Caco-2 (cell line): ENCODE results near the gene MTF2. TPM values are rescaled to one million over a fixed set of nuclear protein-coding genes. Genes with fewer than 3 reads are reported as not detected.

Source experiments
- BruUV-seq: library from RNA; stranded (reverse); fragments of 400-500 nt; replicated peaks from 2 replicates; lab custom pipeline; 2021; lab: Mats Ljungman, UMichigan
- CTCF ChIA-PET: fragments of 300-600 bp; sonication (Branson Sonifier 250); formaldehyde crosslinking; loops from one replicate; lab custom pipeline; 2022; ENCODE audit warnings: antibody characterized with exemption; lab: Charles Lee
- POLR2A ChIA-PET: fragments of 300-600 bp; sonication (Branson Sonifier 250); formaldehyde crosslinking; loops from one replicate; lab custom pipeline; 2022; ENCODE audit warnings: antibody characterized with exemption; lab: Charles Lee
- DNase-seq, 2 experiments: peaks; one replicate each; pipeline versions ENCODE4 v3.0.0 to v3.0.0-alpha.2; 2020 to 2022
- H3K27me3 ChIP-seq: replicated peaks from 2 replicates; pipeline ENCODE4 v1.6.0; 2011; ENCODE audit warnings: low read length; ENCODE audit not compliant: control insufficient read depth, insufficient read depth
- H3K36me3 ChIP-seq: 2 replicates; pipeline ENCODE4 v1.5.1; 2011; ENCODE audit warnings: low read length; ENCODE audit not compliant: control insufficient read depth, insufficient read depth
- H3K4me1 ChIP-seq: fragments of 250-450 bp; sonication (Bioruptor Pico); 2 replicates; pipeline ENCODE4 v1.5.1; 2020; ENCODE audit warnings: mild to moderate bottlenecking
- H3K4me3 ChIP-seq: 2 replicates; pipeline ENCODE4 v1.5.1; 2011; ENCODE audit warnings: low read depth, mild to moderate bottlenecking, control low read depth, low read length
- H3K9me3 ChIP-seq: fragments of 250-450 bp; sonication (Bioruptor Pico); 2 replicates; pipeline ENCODE4 v1.5.1; 2020; ENCODE audit warnings: mild to moderate bottlenecking, moderate library complexity
- H3K27ac Mint-ChIP-seq: one replicate; pipeline ENCODE4 v1.8.0; 2022; ENCODE audit warnings: mixed read lengths; ENCODE audit not compliant: unreplicated experiment
- H3K27me3 Mint-ChIP-seq: one replicate; pipeline ENCODE4 v1.8.0; 2022; ENCODE audit warnings: mixed read lengths; ENCODE audit not compliant: insufficient read depth, unreplicated experiment
- H3K36me3 Mint-ChIP-seq: one replicate; pipeline ENCODE4 v1.8.0; 2022; ENCODE audit warnings: mild to moderate bottlenecking, mixed read lengths; ENCODE audit not compliant: insufficient read depth, unreplicated experiment
- H3K4me1 Mint-ChIP-seq: one replicate; pipeline ENCODE4 v1.8.0; 2022; ENCODE audit warnings: low read depth, mixed read lengths; ENCODE audit not compliant: unreplicated experiment
- H3K4me3 Mint-ChIP-seq: one replicate; pipeline ENCODE4 v1.8.0; 2022; ENCODE audit warnings: mild to moderate bottlenecking, moderate library complexity, mixed read lengths; ENCODE audit not compliant: unreplicated experiment
- H3K9me3 Mint-ChIP-seq: one replicate; pipeline ENCODE4 v1.8.0; 2022; ENCODE audit warnings: mixed read lengths; ENCODE audit not compliant: unreplicated experiment
- intact Hi-C: fragments of 100-400 bp; cut with micrococcal nuclease; formaldehyde crosslinking; loops from one replicate; pipeline ENCODE4 v1.10.0; 2022; ENCODE audit not compliant: unreplicated experiment
- total RNA-seq: library from RNA; stranded (reverse); gene quantifications from 2 replicates; pipeline ENCODE4 v1.2.3, GENCODE V29; 2022
- TF ChIP-seq, protein P1 (sequence below), 2 experiments: fragments of 200-600 bp in 1 of 2; IDR thresholded peaks; 1 replicate in 1 of 2; 2 replicates in 1 of 2; pipeline versions ENCODE4 v1.5.1 to v1.8.0; 2011 to 2022; ENCODE audit warnings: antibody characterized with exemption in 1 of 2, control low read depth in 1 of 2, inconsistent platforms in 1 of 2, low read depth in 1 of 2, low read length in 1 of 2, mild to moderate bottlenecking in 1 of 2, moderate library complexity in 1 of 2; ENCODE audit not compliant: insufficient read depth in 1 of 2, severe bottlenecking in 1 of 2, unreplicated experiment in 1 of 2

MTF2 gene
- total RNA-seq, 1 experiment from 2014 or later = 29.9 TPM

DNA sequence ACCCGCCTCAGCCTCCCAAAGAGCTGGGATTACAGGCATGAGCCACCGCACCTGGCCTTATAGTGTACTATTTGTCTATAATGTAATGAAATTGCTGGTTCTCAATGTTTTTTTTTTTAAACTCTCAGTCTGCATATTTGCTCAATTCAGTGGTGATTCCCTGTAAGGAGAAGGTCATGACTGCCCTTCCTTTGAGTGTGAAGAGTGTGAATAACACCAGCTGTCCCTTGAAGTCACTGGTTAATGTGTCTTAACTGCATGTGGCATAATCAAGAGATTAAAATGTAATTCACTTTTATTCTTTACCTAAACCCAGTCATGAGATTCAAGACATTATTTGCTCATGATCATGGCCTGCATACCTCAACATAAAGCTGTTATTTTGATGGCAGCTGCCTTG lies 30.5 kb downstream of the MTF2 start:
- intact Hi-C loops = no loop called here
- BruUV-seq = no TSS peak

DNA sequence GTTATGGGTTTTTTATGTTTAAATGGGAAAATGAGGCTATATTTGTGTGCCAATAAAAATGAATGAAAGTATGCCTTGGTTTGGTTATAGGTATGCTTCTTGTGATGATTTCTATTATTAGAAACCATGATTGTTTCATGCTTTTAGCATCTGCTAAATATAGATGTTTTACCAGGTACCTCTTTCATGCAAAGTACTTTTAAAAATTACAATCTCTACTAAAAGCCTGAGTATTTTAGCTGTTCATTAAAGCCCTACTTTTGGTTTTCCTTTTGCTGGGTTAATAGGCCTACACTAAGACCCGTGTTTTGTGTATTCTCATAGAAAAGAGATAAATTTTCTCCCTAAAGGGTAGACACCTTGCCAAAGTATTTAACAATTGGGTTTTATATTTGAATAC lies 32.0 kb downstream of the MTF2 start:
- H3K4me1 ChIP-seq = peaks cover 13% of the 10 kb centered on the region
- H3K27ac Mint-ChIP-seq = no peak overlapping the region
- TF ChIP-seq, protein P1, sequence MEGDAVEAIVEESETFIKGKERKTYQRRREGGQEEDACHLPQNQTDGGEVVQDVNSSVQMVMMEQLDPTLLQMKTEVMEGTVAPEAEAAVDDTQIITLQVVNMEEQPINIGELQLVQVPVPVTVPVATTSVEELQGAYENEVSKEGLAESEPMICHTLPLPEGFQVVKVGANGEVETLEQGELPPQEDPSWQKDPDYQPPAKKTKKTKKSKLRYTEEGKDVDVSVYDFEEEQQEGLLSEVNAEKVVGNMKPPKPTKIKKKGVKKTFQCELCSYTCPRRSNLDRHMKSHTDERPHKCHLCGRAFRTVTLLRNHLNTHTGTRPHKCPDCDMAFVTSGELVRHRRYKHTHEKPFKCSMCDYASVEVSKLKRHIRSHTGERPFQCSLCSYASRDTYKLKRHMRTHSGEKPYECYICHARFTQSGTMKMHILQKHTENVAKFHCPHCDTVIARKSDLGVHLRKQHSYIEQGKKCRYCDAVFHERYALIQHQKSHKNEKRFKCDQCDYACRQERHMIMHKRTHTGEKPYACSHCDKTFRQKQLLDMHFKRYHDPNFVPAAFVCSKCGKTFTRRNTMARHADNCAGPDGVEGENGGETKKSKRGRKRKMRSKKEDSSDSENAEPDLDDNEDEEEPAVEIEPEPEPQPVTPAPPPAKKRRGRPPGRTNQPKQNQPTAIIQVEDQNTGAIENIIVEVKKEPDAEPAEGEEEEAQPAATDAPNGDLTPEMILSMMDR (IDR thresholded peaks at IDR 0.05; ENCODE audit: insufficient read depth in 1 of 2, low read depth in 1 of 2, low read length in 1 of 2, severe bottlenecking in 1 of 2, unreplicated experiment in 1 of 2) = no peak
- no TSS peak for BruUV-seq
- H3K4me3 ChIP-seq = no peak overlapping the region
- CTCF ChIA-PET = no interaction called here
- no peaks in the 10 kb centered on the region for H3K36me3 ChIP-seq
- peaks cover 21% of the 10 kb centered on the region for H3K4me1 Mint-ChIP-seq
- intact Hi-C loops = no loop called here
- POLR2A ChIA-PET = interaction anchor here (0.6 kb wide), 1 partner anchor 207 kb away, joined by 3 read pairs; no protein-coding TSS in a partner anchor
- H3K36me3 Mint-ChIP-seq = peaks cover 29% of the 10 kb centered on the region
- H3K4me3 Mint-ChIP-seq = no peak overlapping the region
- H3K9me3 Mint-ChIP-seq = no peaks in the 10 kb centered on the region
- DNase-seq = no peak
- H3K9me3 ChIP-seq = no peaks in the 10 kb centered on the region
- no peaks in the 10 kb centered on the region for H3K27me3 ChIP-seq
- H3K27me3 Mint-ChIP-seq = no peaks in the 10 kb centered on the region

More for the DNA sequence above, 30.5 kb downstream of the MTF2 start:
- H3K27me3 Mint-ChIP-seq = no peaks in the 10 kb centered on the region
- H3K27me3 ChIP-seq = no peaks in the 10 kb centered on the region
- peaks cover 14% of the 10 kb centered on the region for H3K4me1 Mint-ChIP-seq
- no peak overlapping the region for H3K4me3 ChIP-seq
- DNase-seq = no peak
- H3K27ac Mint-ChIP-seq = no peak overlapping the region
- H3K36me3 ChIP-seq = no peaks in the 10 kb centered on the region
- TF ChIP-seq, protein P1 (IDR thresholded peaks at IDR 0.05; ENCODE audit: insufficient read depth in 1 of 2, low read depth in 1 of 2, low read length in 1 of 2, severe bottlenecking in 1 of 2, unreplicated experiment in 1 of 2) = no peak
- CTCF ChIA-PET = no interaction called here
- H3K36me3 Mint-ChIP-seq = peaks cover 31% of the 10 kb centered on the region
- peaks cover 7% of the 10 kb centered on the region for H3K4me1 ChIP-seq
- H3K9me3 ChIP-seq = no peaks in the 10 kb centered on the region
- POLR2A ChIA-PET = no interaction called here
- H3K4me3 Mint-ChIP-seq = no peak overlapping the region
- no peaks in the 10 kb centered on the region for H3K9me3 Mint-ChIP-seq

DNA sequence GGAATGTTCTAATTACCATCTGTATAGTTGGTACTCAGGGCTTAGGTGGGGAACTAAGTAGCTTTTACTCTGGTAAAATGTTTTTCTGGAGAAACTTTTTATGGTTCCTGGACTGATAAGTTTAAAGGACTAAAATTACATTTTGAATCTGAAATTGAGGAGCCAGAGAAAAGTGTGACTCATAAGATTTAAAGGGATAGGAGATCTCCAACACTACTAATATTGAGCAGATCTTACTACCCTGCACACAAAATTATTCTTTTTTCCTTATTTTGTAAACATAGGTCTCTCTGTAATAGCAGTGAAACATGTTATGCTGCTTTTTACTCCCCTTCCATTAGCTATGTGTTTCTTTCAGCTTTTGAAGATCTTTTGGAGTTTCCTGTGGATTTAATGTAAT lies 32.5 kb downstream of the MTF2 start:
- peaks cover 31% of the 10 kb centered on the region for H3K36me3 Mint-ChIP-seq
- no peaks in the 10 kb centered on the region for H3K9me3 ChIP-seq
- no peaks in the 10 kb centered on the region for H3K36me3 ChIP-seq
- peaks cover 21% of the 10 kb centered on the region for H3K4me1 Mint-ChIP-seq
- peaks cover 13% of the 10 kb centered on the region for H3K4me1 ChIP-seq
- H3K4me3 ChIP-seq = no peak overlapping the region
- H3K27me3 Mint-ChIP-seq = no peaks in the 10 kb centered on the region
- H3K27ac Mint-ChIP-seq = no peak overlapping the region
- ChIA-PET POLR2A (interaction anchor here (0.6 kb wide), 1 partner anchor 208 kb away, joined by 3 read pairs; no protein-coding TSS in a partner anchor), CTCF (no interaction called here)
- H3K9me3 Mint-ChIP-seq = no peaks in the 10 kb centered on the region
- TF ChIP-seq, protein P1 (IDR thresholded peaks at IDR 0.05; ENCODE audit: insufficient read depth in 1 of 2, low read depth in 1 of 2, low read length in 1 of 2, severe bottlenecking in 1 of 2, unreplicated experiment in 1 of 2) = no peak
- no TSS peak for BruUV-seq
- no peaks in the 10 kb centered on the region for H3K27me3 ChIP-seq
- no peak for DNase-seq
- no peak overlapping the region for H3K4me3 Mint-ChIP-seq
- intact Hi-C loops = no loop called here
